Urinary bladder (tissue), 4 donors: Measurements from ENCODE around the gene PSMD4. TPM values are rescaled to one million over a fixed set of nuclear protein-coding genes. Genes with fewer than 3 reads are reported as not detected.
"Not testable (repeated sequence)": the region's sequence is repeated elsewhere in the genome, so short reads cannot be mapped to it uniquely, and the experiment has no call there.

Source experiments
- DNase-seq: peaks from one replicate; pipeline ENCODE4 v3.0.0-alpha.2; 2015; ENCODE audit errors: extremely low spot score
- H3K27ac ChIP-seq: one replicate; pipeline ENCODE4 v1.5.1; 2013; ENCODE audit warnings: low read depth, mild to moderate bottlenecking, moderate library complexity
- H3K36me3 ChIP-seq: one replicate; pipeline ENCODE4 v1.6.1; 2013; ENCODE audit warnings: mild to moderate bottlenecking, moderate library complexity; ENCODE audit not compliant: insufficient read depth
- H3K4me1 ChIP-seq: one replicate; pipeline ENCODE4 v1.6.1; 2013; ENCODE audit warnings: mild to moderate bottlenecking, moderate library complexity; ENCODE audit not compliant: insufficient read depth
- H3K4me3 ChIP-seq: one replicate; pipeline ENCODE4 v1.5.1; 2013; ENCODE audit warnings: low read depth, low read length
- WGBS: extraction: QIAGEN DNeasy Blood & Tissue Kit; methylation state at CpG from one replicate; pipeline ENCODE4 v1.1.7; 2013; 5-methylcytosine and 5-hydroxymethylcytosine counted together
- polyA plus RNA-seq: library from polyadenylated mRNA; stranded (reverse); fragments of 200-250 nt; gene quantifications from one replicate; pipeline ENCODE4 v1.2.3, GENCODE V29; 2013
- total RNA-seq: library from RNA; depleted of rRNA; stranded (reverse); fragments of >200 nt; gene quantifications from one replicate; pipeline ENCODE4 v1.2.3, GENCODE V29; 2014
- donor health status: healthy with polysubstance abuse.
- donor health status: healthy.

Gene PSMD4
- total and polyA plus RNA-seq, 2 donors: 77.2 to 191 TPM

DNA sequence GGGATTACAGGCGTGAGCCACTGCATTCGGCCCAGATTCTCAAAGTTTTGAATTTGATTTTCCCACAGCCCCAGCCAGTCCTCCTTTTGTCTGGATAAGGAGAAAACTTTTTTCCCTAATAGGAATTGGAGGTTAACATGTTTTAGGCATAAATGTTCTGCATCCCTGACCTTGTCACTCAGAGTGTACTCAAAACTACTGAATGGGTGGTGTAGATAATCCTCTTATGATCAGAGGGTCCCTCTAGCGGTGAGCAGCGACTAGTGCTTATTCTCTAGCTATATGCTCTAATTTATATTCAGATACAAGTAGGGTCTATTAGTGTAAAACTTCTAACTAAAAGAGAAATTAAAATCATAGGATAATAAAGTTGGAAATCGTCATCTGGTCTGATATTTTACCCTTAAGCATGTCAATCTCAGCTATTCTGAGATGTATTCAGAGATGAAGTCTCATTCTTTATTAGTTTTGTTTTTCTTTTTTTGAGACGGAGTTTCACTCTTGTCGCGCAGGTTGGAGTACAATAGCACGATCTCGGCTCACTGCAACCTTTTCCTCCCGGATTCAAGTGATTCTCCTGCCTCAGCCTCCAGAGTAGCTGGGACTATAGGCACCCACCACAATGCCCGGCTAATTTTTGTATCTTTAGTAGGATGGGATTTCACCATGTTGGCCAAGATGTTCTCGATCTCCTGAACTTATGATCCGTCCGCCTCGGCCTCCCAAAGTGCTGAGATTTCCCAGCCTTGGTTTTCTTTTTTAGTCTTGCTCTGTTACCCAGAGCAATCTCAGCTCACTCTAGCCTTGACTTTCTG is 2.7 kb upstream of the PSMD4 start:
- H3K27ac ChIP-seq: no peak overlapping the region
- H3K4me1 ChIP-seq: peaks cover 3% of the 10 kb centered on the region
- 67% methylated on average over 16 of the region's 16 CpGs for WGBS
- H3K36me3 ChIP-seq: peaks cover 5% of the 10 kb centered on the region
- no peak overlapping the region for H3K4me3 ChIP-seq
- DNase-seq: peak; percentile 20

DNA sequence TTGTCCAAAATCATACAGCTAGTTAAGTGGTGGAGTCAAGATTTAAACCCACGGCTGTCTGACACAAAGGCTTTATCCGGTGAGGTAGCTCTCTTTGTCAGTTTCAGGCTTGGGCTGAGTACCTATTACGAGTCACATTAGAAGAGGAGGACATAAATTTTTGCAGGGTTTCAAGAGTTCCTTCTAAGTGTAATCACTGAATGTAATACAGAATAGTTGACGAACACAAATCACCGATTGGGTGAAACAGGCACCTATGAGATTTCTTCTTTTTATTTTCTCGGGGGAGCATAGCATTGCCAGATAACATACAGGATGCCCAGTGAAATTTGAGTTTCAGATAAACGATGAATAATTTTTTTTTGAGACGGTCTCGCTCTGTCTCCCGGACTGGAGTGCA is 847 bp downstream of the PSMD4 start:
- 25% methylated on average over 10 of the region's 10 CpGs for WGBS
- Histone ChIP-seq H3K4me1 (peaks cover 4% of the 10 kb centered on the region), H3K27ac (no peak overlapping the region), H3K4me3 (peak overlapping the region; percentile 95), H3K36me3 (no peaks in the 10 kb centered on the region)
- DNase-seq: no peak

DNA sequence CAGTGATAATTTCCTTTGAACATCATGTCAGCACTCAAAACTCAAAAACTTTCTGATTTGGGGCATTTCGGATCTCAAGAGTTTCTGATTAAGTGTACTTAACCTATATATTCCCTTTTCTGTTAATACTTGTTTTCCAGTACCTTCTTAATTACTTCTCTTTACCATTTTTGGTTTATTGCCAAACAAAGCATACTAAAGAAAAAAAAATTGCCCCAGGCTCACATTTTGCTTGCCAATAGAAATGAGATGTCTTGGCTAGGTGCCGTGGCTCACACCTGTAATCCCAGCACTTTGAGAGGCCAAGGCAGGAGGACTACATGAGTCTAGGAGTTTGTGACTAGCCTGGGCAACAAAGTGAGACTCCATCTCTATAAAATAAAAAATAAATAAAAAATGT is 4.8 kb downstream of the PSMD4 start:
- WGBS: 91% methylated on average over 2 of the region's 2 CpGs
- no peak for DNase-seq
- Histone ChIP-seq H3K4me1 (peaks cover 4% of the 10 kb centered on the region), H3K36me3 (no peaks in the 10 kb centered on the region), H3K27ac (no peak overlapping the region), H3K4me3 (no peak overlapping the region)

DNA sequence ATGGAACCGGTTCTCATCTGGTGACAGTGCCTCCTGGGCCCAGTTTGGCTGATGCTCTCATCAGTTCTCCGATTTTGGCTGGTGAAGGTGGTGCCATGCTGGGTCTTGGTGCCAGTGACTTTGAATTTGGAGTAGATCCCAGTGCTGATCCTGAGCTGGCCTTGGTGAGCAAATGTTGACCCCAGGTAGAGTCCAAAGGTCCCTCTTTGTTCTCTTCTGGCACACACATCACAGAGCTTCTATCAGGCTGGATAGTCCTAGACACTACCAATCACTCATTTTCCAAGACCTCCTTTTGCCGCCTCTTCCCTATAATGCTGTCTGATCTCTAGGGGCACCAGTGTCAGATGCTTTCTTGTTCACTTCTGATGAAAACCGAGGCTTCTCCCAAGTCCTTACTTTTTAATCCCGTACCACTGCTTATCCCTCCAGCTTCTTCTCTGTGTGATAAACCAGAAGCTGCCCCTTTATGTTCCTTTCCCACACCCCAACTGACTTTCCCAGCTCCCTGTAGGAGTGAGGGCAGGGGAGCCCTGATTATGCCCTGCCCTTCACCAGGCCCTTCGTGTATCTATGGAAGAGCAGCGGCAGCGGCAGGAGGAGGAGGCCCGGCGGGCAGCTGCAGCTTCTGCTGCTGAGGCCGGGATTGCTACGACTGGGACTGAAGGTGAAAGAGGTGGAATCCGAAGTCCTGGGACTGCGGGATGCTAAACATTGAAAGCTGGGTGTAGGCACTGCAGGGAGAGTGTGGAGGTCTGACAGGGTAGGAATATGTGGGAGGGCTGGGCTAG is 11.1 kb downstream of the PSMD4 start:
- no peak for DNase-seq
- Histone ChIP-seq H3K4me1 (no peaks in the 10 kb centered on the region), H3K4me3 (no peak overlapping the region), H3K27ac (no peak overlapping the region), H3K36me3 (peaks cover 4% of the 10 kb centered on the region)
- WGBS: 92% methylated on average over 14 of the region's 14 CpGs

DNA sequence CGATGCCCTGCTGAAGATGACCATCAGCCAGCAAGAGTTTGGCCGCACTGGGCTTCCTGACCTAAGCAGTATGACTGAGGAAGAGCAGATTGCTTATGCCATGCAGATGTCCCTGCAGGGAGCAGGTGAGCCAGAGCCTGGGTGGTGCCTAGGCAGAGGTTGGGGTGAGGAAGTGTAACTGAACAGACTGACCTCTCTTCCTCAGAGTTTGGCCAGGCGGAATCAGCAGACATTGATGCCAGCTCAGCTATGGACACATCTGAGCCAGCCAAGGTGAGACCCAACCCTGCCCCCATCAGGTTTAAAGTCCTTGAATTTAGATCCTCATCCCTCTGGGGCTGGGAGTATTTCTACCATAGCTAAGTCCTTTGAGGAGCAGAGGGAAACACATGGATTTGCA is 11.8 kb downstream of the PSMD4 start:
- 91% methylated on average over 3 of the region's 3 CpGs for WGBS
- no peak for DNase-seq
- peaks cover 4% of the 10 kb centered on the region for H3K36me3 ChIP-seq

DNA sequence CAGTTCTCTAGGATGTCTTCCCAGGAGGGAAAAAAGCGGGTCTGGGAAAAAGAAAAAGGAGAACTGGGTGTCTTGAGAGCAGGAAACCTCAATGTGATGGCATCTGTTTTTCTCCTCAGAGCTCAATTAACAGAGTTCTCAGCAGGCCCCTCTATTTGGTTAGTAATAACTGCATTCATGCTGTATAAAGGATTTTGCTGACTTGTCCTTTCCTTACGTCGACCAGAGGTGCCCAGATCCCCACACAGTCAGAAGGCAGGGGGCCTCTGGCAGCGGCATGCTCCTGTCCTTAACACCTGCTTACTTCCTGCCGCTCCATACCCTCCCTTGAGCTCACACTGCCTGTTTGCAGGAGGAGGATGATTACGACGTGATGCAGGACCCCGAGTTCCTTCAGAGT is 12.3 kb downstream of the PSMD4 start:
- 85% methylated on average over 8 of the region's 8 CpGs for WGBS
- H3K4me1 ChIP-seq: no peaks in the 10 kb centered on the region
- H3K27ac ChIP-seq: no peak overlapping the region
- no peak for DNase-seq
- H3K36me3 ChIP-seq: peaks cover 4% of the 10 kb centered on the region
- H3K4me3 ChIP-seq: no peak overlapping the region

More for the DNA sequence above, 11.8 kb downstream of the PSMD4 start:
- Histone ChIP-seq H3K4me3 (no peak overlapping the region), H3K4me1 (no peaks in the 10 kb centered on the region), H3K27ac (no peak overlapping the region)

DNA sequence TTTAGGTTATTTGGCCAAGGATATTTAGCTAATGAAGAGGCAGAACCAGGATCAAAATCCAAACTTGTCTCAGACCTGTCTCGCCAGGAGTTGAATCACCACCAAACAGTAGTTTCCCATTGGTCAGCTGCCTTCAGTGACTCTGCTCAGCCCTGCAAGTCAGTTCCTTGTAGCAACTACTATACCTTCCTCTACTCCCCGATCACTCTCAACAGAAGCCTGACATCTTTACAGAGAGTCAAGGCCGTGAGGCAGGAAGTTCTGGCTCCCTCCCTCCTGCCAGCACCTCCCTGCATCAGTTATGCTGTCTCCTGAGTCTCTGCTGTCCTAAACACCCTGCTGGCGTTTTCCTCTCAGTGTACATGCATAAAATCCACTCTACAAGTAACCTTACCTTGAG is 13.2 kb downstream of the PSMD4 start:
- no peak for DNase-seq
- 77% methylated on average over 4 of the region's 4 CpGs for WGBS
- Histone ChIP-seq H3K4me1 (no peaks in the 10 kb centered on the region), H3K4me3 (no peak overlapping the region), H3K36me3 (peaks cover 4% of the 10 kb centered on the region), H3K27ac (no peak overlapping the region)

DNA sequence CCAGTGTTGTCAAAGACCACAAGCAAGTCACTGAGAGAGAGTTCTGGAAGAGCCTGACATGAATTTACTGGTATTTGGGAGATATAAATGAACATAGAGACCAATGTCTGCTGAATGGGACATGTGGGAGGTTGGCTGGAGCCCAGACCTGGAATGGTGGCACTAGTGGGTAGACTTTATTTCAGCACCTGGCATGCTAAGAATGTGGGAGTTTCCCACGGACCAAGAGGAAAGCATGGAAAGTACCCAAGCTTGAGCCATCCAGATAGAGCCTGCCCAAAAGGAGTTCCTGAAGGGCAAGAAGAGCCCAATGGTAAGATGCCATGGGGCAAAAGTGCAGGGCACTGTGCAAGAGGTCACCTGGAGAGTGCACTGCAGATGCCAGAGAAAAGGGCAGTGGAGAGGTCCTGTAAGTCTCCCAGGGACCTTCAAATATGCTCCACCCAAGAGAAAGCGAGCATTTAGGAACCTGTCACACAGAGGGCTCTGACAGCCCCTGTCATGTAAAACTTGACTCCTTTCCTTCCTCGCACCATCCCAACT is 19.5 kb downstream of the PSMD4 start:
- DNase-seq: no peak
- H3K36me3 ChIP-seq: no peaks in the 10 kb centered on the region
- 87% methylated on average over 3 of the region's 3 CpGs for WGBS
- H3K27ac ChIP-seq: no peak overlapping the region
- H3K4me1 ChIP-seq: no peaks in the 10 kb centered on the region
- H3K4me3 ChIP-seq: no peak overlapping the region

DNA sequence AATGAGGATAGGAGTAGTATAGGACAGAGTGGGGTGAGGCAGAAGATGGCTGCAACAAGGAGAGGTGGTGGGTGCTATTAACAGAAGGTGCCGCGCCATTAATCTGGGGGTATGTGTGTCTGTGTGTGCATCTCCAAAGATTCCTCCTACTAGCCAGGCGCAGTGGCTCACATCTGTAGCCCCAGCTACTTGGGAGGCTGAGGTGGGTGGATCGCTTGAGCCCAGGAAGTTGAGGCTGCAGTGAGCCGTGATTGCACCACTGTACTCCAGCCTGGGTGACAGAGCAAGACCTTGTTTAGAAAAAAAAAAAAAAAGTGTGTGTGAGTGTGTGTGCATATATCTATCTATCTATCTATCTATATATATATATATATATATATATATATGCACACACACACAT is 20.8 kb downstream of the PSMD4 start:
- not testable (repeated sequence) for H3K4me1 ChIP-seq, H3K4me3 ChIP-seq, H3K27ac ChIP-seq, H3K36me3 ChIP-seq, DNase-seq
- WGBS: 88% methylated on average over 5 of the region's 5 CpGs

DNA sequence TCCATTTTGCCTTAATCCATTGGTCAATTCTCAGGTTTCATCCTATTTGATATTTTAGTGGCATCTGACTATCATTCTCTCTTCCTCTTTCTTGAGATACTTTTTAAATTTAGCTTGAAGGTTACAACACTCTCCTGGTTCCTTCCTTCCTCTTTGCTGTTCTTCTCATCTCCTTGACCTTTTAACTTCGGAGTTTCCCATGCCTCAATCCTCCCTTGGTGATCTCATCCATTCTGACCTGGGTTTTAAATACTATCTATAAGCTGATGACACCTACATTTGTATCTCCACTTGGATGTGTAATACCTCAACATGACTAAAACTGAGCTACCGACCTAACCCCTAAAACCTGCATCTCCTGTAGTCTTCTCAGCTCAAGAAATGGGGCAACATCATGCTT is 22.7 kb downstream of the PSMD4 start:
- H3K4me1 ChIP-seq: no peaks in the 10 kb centered on the region
- 76% methylated on average over 2 of the region's 2 CpGs for WGBS
- no peak for DNase-seq
- no peak overlapping the region for H3K4me3 ChIP-seq
- no peaks in the 10 kb centered on the region for H3K36me3 ChIP-seq
- no peak overlapping the region for H3K27ac ChIP-seq

DNA sequence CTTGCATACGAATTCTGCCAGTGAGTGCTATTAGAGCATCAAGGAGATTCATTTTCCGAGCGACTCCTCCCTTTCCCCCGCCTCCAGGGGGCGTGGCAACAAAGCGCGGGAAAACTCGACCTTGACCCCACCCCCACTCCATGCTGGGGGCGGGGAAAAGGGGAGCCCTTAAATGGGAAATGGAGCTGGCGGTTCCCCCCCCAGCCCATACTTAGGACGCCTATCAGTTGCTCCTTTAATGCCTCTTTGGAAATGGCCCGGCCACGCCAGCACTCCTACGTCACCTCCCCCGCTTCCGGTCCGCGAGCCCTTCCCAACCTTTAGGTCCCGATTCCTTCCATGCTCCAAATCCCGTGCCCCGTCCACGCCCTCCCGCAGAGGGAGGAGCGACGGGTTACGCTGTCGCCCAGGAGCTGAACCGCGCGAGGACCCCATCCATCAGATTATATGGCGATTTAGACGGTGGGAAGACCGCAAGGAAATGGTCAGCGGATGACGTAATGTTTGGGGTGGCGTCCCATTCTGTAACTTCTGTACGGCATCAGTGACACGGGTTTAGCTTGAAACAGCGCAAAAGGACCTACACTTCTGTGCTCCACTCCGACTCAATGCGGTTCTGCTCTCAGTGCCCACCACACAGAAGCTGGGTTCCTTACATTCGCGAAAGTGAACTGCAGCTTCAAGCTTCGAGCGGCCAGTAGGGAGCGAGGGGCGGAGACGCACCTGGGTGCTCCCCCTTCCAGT is 26.9 kb downstream of the PSMD4 start:
- Histone ChIP-seq H3K36me3 (no peaks in the 10 kb centered on the region), H3K4me1 (no peaks in the 10 kb centered on the region), H3K4me3 (peak overlapping the region; percentile 40), H3K27ac (peak overlapping the region; percentile 93)
- under 1% methylated on average over 48 of the region's 48 CpGs for WGBS
- DNase-seq: peak; percentile 96

DNA sequence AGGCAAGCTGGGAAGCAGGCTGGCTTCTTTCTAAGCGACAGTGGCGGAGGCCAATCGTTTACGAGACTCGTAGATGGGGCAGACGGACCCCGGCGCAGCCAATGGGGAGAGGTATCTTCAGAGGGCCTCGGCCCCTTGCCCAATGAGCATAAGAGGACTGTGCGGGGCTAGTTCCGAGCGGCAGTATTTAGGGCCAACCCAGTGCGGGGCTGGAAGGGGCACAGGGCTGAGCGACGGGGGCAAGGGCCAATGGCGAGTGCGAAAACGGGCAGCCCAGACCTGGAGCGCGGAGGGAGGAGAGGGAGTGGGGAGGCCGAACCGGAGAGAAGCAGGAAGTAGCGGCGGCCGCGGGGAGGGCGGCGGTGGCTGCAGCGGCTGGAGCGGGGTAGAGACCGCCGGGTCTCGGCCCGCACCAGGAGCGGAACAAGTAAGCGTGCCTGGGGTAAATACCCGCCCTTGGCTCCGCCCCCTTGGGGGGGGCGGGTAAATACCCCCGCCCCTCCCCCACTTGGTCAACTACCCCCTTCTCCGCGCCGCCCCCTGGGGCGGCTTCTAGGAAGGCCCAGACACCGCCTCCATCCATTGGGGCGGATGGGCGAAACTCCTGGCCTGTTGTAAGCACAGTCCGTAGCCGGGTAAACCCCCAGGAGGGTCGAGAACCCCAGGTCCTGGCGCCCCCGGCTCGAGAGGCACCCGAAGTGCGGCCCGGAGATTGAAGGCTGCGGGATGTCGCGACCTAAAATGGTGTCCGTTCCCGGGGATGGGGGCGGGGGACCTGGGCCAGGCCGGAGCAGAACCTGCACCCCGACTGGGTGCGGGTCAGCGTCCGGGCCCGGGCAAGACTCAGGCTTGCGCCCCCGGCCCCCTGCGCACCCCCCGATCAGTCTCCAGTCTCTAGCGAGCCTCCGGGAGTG is 27.7 kb downstream of the PSMD4 start, which contains the start of gene ZNF687:
Gene ZNF687, plus strand, starts transcription at position 331 of the 914 bp plus-strand sequence. CDS start 3,993 bp downstream, outside the sequence.
- peak within 1 kb of the TSS; percentile 93 for H3K27ac ChIP-seq

More for the DNA sequence above, 27.7 kb downstream of the PSMD4 start, which contains the start of gene ZNF687:
- WGBS: under 1% methylated on average over 74 of the region's 74 CpGs
- Histone ChIP-seq H3K36me3 (no peaks in the 10 kb centered on the region), H3K4me1 (no peaks in the 10 kb centered on the region), H3K4me3 (peak within 1 kb of the TSS; percentile 80)
- peak; percentile 100 for DNase-seq
